Endothelial cell of umbilical vein (primary cell): ENCODE results near the gene NF1.

Experiments
- JUN ChIP-seq: IDR thresholded peaks from 2 replicates; pipeline ENCODE4 v1.6.1; 2011; ENCODE audit warnings: borderline replicate concordance, low read depth; ENCODE audit not compliant: insufficient read length, insufficient read depth
- MYC ChIP-seq: IDR thresholded peaks from one replicate; pipeline ENCODE4 v1.6.1; 2011; ENCODE audit warnings: mild to moderate bottlenecking, low read depth, low read length
- POLR2A ChIP-seq: IDR thresholded peaks from 2 replicates; pipeline ENCODE4 v1.6.1; 2012; ENCODE audit warnings: low read depth, mild to moderate bottlenecking, control low read depth, low read length

DNA sequence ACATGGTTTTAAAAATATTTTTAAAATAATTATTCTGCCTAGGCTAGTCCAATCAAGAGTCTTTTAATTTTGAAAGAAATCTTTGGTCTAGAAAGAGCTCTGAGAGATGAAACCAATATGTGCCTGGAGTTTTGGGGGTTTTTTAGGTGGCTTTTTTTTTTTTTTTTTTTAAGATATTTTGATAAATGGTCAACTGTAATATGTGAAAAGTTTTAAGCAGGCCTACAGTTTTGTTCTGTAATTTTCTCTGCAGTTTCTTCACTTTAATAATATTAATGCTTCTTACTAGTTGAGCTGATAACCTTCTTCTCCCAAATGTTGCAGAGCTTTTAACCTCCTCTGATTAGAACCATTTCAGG is 157.2 kb downstream of the NF1 start:
- no peak for TF ChIP-seq JUN
- no peak for TF ChIP-seq POLR2A
- no peak for TF ChIP-seq MYC
